GM18519 (cell line): ENCODE data around the gene SLC26A4.
A peak's percentile ranks its signal among the peaks of the same experiment; 100 is the strongest.

ENCODE experiments used
- ATAC-seq: cut with Tn5 transposase; IDR thresholded peaks from one replicate; pipeline ENCODE4 v1.9.1; 2021; ENCODE audit warnings: mild to moderate bottlenecking, moderate library complexity; ENCODE audit not compliant: unreplicated experiment, low FRiP score

Gene SLC26A4

DNA sequence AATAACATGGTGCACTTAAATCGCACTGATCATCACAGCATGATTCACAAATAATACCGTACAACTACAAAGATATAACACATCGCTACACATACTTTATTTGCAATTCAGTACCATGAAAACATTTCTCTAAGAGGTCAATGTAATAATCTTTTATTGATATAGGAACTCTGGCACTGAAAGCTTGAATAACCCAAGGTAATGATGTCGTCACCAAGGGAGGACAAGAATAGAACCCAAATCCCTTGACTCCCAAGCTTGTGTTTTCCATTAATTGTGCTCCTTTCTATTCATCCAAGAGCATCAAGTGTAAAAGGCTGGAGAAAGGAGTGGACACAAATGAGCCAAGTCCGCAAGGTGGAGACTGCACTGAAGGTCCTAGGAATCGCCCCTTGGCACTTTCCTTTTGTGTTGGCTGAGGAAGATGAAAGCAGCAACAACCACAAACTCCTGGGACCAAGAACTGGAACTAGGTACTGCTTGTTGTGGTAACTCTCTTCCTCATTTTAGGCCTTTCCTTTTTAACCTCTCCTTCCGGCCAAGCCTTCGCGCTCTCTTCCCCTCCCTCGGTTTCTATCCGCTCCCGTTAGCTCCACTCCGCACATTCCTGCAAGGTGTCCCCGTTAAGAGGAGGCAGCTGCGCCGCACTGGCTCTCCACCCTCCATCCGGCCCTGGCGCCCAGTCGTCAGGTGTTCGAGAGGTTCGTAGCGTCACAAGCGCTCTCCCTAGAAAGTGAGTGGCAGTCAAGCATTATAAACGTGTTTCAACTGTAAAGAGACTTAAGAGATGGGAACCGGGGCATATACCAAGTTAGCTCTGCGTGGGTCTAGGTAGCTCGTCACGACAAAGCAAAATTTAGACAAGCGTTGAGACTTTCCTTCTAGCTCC is 82.3 kb downstream of the SLC26A4 start:
- ATAC-seq = peak; percentile 26

DNA sequence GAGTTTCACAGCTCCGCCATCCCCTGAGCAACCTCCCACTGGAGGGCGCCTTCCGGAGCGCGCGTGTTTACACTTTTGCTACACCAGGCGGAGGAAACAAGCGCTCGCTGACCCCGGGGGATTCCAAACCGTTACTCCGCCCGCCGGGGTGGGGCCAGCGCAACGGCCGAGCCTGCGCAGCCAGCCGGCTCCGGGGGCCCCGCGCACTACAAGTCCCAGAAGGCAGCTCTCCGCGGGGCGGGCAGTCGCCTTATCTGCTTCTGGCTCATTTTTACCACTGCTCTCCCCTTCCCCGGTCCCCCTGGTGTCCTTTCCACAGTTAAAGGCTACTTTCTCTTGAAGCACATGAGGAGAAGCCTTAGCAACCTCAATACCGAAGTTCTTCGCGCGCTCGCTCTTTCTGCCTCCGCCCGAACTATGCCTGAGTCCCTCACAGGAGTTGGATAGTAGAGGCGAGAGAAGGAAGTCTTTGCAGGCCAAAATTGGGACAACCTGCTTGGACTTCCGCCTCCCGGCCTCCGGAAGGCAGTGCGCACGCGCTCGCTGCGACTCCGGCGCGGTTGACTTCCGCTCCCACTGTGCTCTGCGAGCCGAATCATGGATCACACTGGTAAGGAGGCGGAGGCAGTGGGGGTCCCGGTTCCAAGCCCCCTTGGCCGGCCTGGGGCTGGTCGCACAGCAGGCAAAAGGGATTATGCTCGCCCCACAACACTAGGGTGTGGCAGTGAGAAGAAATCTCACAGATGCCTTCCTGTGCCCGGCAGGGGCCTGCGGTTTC is 83.1 kb downstream of the SLC26A4 start, which contains the start of gene CBLL1:
Gene CBLL1 (plus strand): TSS at position 576 of the 778 bp plus-strand sequence. CDS start 22 bp downstream, at position 598.
- ATAC-seq = peak; percentile 66

DNA sequence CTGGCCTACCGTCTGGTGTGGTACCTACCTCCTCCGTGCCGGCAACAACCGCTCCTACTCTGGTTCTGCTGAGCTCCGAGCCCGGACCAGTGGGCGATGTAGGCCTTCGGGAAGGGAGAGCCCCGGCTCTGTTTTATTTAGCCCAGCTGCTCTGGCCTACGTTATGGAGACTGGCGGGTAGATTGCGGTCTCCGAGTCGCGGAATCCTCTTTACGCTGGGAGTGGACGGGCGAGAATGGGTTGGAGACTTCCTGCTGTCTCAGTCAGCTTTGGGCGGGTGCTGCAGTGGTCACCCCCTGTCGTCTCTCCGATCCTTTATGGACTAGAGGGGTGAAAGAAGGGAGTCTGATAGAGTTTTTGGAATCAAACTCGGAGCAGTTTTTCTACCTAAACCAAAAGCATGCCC is 83.7 kb downstream of the SLC26A4 start:
- ATAC-seq = peak; percentile 13

DNA sequence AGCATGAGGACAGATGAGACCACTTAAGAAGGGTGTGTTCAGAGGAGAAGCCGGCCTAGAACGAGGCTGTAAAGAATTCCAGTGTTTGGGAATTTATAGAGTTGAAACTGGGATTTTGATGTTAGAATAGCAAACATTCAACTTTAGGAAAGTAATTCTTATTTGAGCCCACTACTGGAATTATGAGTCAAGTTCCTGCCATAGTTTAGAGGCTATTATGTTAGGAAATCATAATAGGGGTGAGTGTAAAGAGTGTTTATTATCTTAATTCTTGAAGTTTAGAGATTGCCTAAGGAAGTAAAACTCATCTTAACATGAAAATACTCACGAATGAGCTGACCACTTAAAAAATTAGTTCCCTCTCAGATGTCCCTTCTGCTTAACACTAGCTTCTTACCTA is 85.4 kb downstream of the SLC26A4 start:
- ATAC-seq = no peak

DNA sequence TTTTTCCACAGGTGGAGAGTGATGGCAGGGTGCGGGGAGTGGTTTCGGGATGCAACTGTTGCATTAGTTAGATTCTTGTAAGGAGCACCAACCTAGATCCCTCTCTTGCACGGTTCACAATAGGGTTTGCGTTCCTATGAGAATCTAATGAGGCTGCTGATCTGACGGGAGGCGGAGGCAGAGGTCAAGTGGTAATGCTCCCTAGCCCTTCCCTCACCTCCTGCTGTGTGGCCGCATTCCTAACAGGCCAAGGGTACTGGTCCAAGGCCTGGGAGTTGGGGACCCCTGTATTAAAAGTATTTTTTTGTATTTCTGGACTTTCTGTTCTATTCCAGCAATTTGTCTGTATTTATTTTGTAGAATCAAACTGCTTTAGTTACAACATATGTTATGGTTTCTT is 90.5 kb downstream of the SLC26A4 start:
- no peak for ATAC-seq

DNA sequence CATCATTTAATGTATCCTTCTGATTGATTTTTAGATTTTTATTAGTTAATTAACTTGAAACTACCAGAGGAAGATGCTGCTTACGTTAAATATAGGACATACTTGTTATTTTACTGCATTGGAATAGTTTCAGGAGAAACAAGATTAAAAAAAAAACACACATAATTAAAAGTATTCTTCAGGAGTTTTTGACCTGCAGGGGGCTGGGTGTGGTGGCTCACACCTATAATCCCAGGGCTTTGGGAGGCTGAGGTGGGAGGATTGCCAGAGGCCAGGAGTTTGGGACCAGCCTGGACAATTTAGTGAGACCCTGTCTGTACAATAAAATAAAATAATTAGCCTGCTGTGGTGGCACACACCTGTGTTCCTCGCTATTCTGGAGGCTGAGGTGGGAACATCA is 94.0 kb downstream of the SLC26A4 start:
- ATAC-seq = no peak

DNA sequence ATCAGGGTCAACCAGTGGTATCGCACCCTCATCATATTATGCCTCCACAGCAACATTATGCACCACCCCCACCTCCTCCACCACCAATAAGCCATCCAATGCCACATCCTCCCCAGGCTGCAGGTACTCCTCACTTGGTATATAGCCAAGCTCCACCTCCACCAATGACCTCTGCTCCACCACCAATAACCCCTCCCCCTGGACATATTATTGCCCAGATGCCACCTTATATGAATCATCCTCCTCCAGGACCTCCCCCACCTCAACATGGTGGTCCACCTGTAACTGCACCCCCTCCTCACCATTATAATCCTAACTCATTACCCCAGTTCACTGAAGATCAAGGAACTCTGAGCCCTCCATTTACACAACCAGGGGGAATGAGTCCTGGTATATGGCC is 98.0 kb downstream of the SLC26A4 start:
- ATAC-seq = no peak

DNA sequence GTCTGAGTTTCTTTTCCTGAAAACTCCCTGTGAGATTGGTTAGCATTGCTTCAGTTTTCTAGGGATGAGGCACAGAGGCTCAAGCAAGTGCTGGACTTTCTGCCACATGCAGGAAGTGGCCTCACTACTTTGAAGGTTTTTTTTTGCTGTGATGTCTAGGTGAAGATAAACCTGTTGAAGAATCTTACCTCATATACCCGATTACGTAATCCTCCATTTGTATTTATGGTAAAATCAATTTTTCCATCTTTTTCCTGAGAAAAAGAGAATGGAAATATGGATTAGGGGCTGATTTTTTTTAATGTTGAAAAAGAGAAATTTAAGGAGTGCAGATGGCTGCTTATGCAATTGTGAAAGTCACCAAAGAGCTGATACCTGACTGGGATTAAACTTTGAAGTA is 106.8 kb downstream of the SLC26A4 start:
- no peak for ATAC-seq
